GM21576 (cell line): ENCODE results near the gene VAC14.

Experiments used
- ATAC-seq: cut with Tn5 transposase; IDR thresholded peaks from one replicate; pipeline ENCODE4 v1.9.1; 2021; ENCODE audit warnings: mild to moderate bottlenecking, moderate library complexity; ENCODE audit not compliant: unreplicated experiment

VAC14 gene

GRCh38 chr16:70725912-70726828 is 74.8 kb downstream of the VAC14 start:
- ATAC-seq: no peak

- no peak for ATAC-seq
Measured at GRCh38 chr16:70725024-70725911, 75.7 kb downstream of the VAC14 start.

- no peak for ATAC-seq
Measured at GRCh38 chr16:70724146-70725023, 76.6 kb downstream of the VAC14 start.

GRCh38 chr16:70723740-70724145 is 77.2 kb downstream of the VAC14 start:
- ATAC-seq: no peak

- ATAC-seq: no peak
Measured at GRCh38 chr16:70721202-70721963, 79.6 kb downstream of the VAC14 start.

GRCh38 chr16:70720425-70721201 is 80.3 kb downstream of the VAC14 start:
- no peak for ATAC-seq

GRCh38 chr16:70717065-70717464 is 83.9 kb downstream of the VAC14 start:
- ATAC-seq: no peak

GRCh38 chr16:70715860-70716357 is 85.0 kb downstream of the VAC14 start:
- ATAC-seq: no peak

- no peak for ATAC-seq
Measured at GRCh38 chr16:70715055-70715858, 85.7 kb downstream of the VAC14 start.

GRCh38 chr16:70714581-70715054 is 86.3 kb downstream of the VAC14 start:
- no peak for ATAC-seq

- ATAC-seq: no peak
Measured at GRCh38 chr16:70713824-70714223, 87.1 kb downstream of the VAC14 start.

- no peak for ATAC-seq
Measured at GRCh38 chr16:70713342-70713741, 87.6 kb downstream of the VAC14 start.

- ATAC-seq: no peak
Measured at GRCh38 chr16:70712942-70713341, 88.0 kb downstream of the VAC14 start.

- ATAC-seq: no peak
Measured at GRCh38 chr16:70712359-70712758, 88.6 kb downstream of the VAC14 start.

GRCh38 chr16:70711211-70712031 is 89.5 kb downstream of the VAC14 start:
- no peak for ATAC-seq

GRCh38 chr16:70710422-70711210 is 90.3 kb downstream of the VAC14 start:
- no peak for ATAC-seq
